ENCODE results near the gene PPP2R1A.

PPP2R1A gene

DNA sequence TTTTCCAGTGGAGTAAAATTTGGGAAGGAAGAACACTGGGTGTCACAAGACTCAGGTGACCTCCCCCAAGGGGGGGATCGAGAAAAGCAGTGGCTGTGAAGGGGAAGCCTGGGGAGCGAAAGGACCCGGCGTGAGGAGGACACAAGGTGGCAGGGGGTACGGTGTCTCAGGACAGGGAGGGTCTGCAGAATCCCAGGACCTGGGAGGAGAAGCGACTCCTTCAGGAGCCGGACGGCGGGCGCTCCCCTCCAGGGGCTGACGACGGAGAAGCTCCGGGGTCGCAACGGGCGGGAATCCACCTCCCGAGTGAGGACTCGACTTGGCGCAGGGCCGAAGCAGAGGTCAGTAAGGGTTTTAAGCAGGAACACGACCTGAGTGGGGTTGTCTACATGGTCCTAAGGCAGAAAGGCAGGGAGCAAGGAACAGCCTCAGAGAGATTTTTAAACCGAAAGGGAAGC, 19.0 kb upstream of the PPP2R1A start:
- in situ Hi-C loops (cut with MboI; ENCODE audit: low sequenced_read_pairs, unreplicated experiment), result no loop called here
- no peak for DNase-seq (ENCODE audit: low spot score)
- TF ChIP-seq, protein P1, sequence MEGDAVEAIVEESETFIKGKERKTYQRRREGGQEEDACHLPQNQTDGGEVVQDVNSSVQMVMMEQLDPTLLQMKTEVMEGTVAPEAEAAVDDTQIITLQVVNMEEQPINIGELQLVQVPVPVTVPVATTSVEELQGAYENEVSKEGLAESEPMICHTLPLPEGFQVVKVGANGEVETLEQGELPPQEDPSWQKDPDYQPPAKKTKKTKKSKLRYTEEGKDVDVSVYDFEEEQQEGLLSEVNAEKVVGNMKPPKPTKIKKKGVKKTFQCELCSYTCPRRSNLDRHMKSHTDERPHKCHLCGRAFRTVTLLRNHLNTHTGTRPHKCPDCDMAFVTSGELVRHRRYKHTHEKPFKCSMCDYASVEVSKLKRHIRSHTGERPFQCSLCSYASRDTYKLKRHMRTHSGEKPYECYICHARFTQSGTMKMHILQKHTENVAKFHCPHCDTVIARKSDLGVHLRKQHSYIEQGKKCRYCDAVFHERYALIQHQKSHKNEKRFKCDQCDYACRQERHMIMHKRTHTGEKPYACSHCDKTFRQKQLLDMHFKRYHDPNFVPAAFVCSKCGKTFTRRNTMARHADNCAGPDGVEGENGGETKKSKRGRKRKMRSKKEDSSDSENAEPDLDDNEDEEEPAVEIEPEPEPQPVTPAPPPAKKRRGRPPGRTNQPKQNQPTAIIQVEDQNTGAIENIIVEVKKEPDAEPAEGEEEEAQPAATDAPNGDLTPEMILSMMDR (IDR thresholded peaks at IDR 0.05; ENCODE audit: borderline replicate concordance, control extremely low read depth, extremely low read depth, insufficient read depth, missing control alignments), result no peak

GRCh38 chr19:52171321-52172169, 18.3 kb upstream of the PPP2R1A start, which contains the start of gene ZNF836:
Gene ZNF836 (minus strand): TSS chr19:52171621. CDS start chr19:52168072, 3,549 bp downstream.
- peak; percentile 93 for DNase-seq (ENCODE audit: low spot score)
- in situ Hi-C loops (cut with MboI; ENCODE audit: low sequenced_read_pairs, unreplicated experiment), result no loop called here
- TF ChIP-seq, protein P1 (IDR thresholded peaks at IDR 0.05; ENCODE audit: borderline replicate concordance, control extremely low read depth, extremely low read depth, insufficient read depth, missing control alignments), result no peak

DNA sequence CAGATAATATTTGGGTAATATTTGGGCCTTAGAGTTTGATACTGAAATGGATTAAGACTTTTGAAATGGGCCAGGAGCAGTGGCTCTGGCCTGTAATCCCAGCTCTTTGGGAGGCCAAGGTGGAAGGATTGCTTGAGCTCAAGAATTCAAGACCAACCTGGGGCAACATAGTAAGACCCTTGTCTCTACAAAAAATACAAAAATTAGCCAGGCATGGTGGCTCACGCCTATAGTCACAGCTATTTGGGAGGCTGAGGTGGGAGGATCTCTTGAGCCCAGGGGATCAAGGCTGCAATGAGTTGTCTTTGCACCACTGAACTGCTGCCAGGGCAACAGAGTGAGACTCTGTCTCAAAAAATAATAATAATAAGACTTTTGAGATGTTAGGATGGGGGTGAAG, 17.5 kb upstream of the PPP2R1A start:
- DNase-seq (ENCODE audit: low spot score), result no peak
- in situ Hi-C loops (cut with MboI; ENCODE audit: low sequenced_read_pairs, unreplicated experiment), result no loop called here
- TF ChIP-seq, protein P1 (IDR thresholded peaks at IDR 0.05; ENCODE audit: borderline replicate concordance, control extremely low read depth, extremely low read depth, insufficient read depth, missing control alignments), result no peak

DNA sequence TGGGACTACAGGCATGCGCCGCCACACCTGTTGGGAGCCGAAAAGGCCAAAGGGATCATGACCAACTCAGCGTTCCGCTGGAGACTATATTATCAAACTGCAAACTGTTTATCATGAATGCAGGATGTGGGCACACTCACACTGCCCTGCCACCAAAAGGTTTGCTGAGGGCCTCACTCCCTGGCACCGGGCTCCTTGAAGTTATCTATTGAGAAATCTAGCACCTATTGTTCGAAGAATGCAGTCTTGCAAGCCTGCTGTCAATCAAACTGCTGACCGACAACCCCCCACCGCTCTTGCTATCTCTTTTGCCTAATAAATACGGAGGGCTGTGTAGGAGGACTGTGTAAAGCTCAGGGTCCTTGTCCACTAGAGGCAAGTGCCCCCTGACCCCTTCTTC, 13.3 kb upstream of the PPP2R1A start:
- DNase-seq (ENCODE audit: low spot score), result no peak
- TF ChIP-seq, protein P1 (IDR thresholded peaks at IDR 0.05; ENCODE audit: borderline replicate concordance, control extremely low read depth, extremely low read depth, insufficient read depth, missing control alignments), result no peak
- in situ Hi-C loops (cut with MboI; ENCODE audit: low sequenced_read_pairs, unreplicated experiment), result no loop called here

- in situ Hi-C loops (cut with MboI; ENCODE audit: low sequenced_read_pairs, unreplicated experiment), result no loop called here
- no peak for DNase-seq (ENCODE audit: low spot score)
- TF ChIP-seq, protein P1 (IDR thresholded peaks at IDR 0.05; ENCODE audit: borderline replicate concordance, control extremely low read depth, extremely low read depth, insufficient read depth, missing control alignments), result no peak
Observed at GRCh38 chr19:52187407-52187806, 2.4 kb upstream of the PPP2R1A start.

- in situ Hi-C loops (cut with MboI; ENCODE audit: low sequenced_read_pairs, unreplicated experiment), result no loop called here
- TF ChIP-seq, protein P1 (IDR thresholded peaks at IDR 0.05; ENCODE audit: borderline replicate concordance, control extremely low read depth, extremely low read depth, insufficient read depth, missing control alignments), result no peak
- no peak for DNase-seq (ENCODE audit: low spot score)
Observed at GRCh38 chr19:52188822-52189734, 774 bp upstream of the PPP2R1A start.

Data from GM13976 (cell line).